ENCODE results near the gene REXO1. TPM values are rescaled to one million over a fixed set of nuclear protein-coding genes. Genes with fewer than 3 reads are reported as not detected.

The REXO1 gene
- total and polyA plus RNA-seq, 2 donors from 2014 or later: 12.1 to 36.8 TPM

- no peaks in the 10 kb centered on the region for H3K36me3 ChIP-seq (ENCODE audit: control insufficient read depth in 2 of 3, insufficient read depth in 3 of 3, low read length in 3 of 3)
- H3K4me3 ChIP-seq (ENCODE audit: low read length in 3 of 3): peak overlapping the region in 2 of 3 donors; percentile 50 to 69
- peaks cover 0 to 29% (median 16%) of the 10 kb centered on the region in 3 donors for H3K4me1 ChIP-seq (ENCODE audit: control insufficient read depth in 2 of 3, insufficient read depth in 2 of 3, low read depth in 1 of 3, low read length in 3 of 3)
- peak overlapping the region in 2 of 3 donors; percentile 6 to 46 for H3K9ac ChIP-seq (ENCODE audit: low read length in 3 of 3)
- no peaks in the 10 kb centered on the region for H3K27me3 ChIP-seq (ENCODE audit: control insufficient read depth, insufficient read depth, low read length)
- DNase-seq (peak in 2 of 5 donors; percentile 70 to 86), FAIRE-seq (no peak)
- TF ChIP-seq CTCF (IDR thresholded peaks at IDR 0.05; ENCODE audit: borderline replicate concordance, extremely low read depth, insufficient read depth): no peak
- intact Hi-C loops (cut with DNase I): no loop called here
- H3K9me3 ChIP-seq (ENCODE audit: control insufficient read depth in 2 of 3, insufficient read depth in 1 of 3, low read length in 3 of 3): no peaks in the 10 kb centered on the region
- H3K27ac ChIP-seq (ENCODE audit: low read depth in 2 of 2, low read length in 2 of 2): peak overlapping the region in 1 of 2 donors; percentile 51
Measured at GRCh38 chr19:1862068-1862423, 13.8 kb upstream of the REXO1 start.

- no peak for TF ChIP-seq CTCF (IDR thresholded peaks at IDR 0.05; ENCODE audit: borderline replicate concordance, extremely low read depth, insufficient read depth)
- Histone ChIP-seq H3K27ac (ENCODE audit: low read depth in 2 of 2, low read length in 2 of 2) (peak overlapping the region in 1 of 2 donors; percentile 51), H3K4me3 (ENCODE audit: low read length in 3 of 3) (peak overlapping the region in 2 of 3 donors; percentile 50 to 69), H3K4me1 (ENCODE audit: control insufficient read depth in 2 of 3, insufficient read depth in 2 of 3, low read depth in 1 of 3, low read length in 3 of 3) (peaks cover 0 to 31% (median 16%) of the 10 kb centered on the region in 3 donors), H3K9ac (ENCODE audit: low read length in 3 of 3) (peak overlapping the region in 2 of 3 donors; percentile 6 to 46), H3K27me3 (ENCODE audit: control insufficient read depth, insufficient read depth, low read length) (no peaks in the 10 kb centered on the region), H3K36me3 (ENCODE audit: control insufficient read depth in 2 of 3, insufficient read depth in 3 of 3, low read length in 3 of 3) (no peaks in the 10 kb centered on the region), H3K9me3 (ENCODE audit: control insufficient read depth in 2 of 3, insufficient read depth in 1 of 3, low read length in 3 of 3) (no peaks in the 10 kb centered on the region)
- intact Hi-C loops (cut with DNase I): no loop called here
- DNase-seq: peak in 2 of 5 donors; percentile 42 to 85
- no peak for FAIRE-seq
Measured at GRCh38 chr19:1861599-1862031, 13.3 kb upstream of the REXO1 start.

GRCh38 chr19:1860821-1861598 lies 12.7 kb upstream of the REXO1 start:
- Histone ChIP-seq H3K27me3 (ENCODE audit: control insufficient read depth, insufficient read depth, low read length) (no peaks in the 10 kb centered on the region), H3K4me3 (ENCODE audit: low read length in 3 of 3) (peak overlapping the region in 1 of 3 donors; percentile 1), H3K36me3 (ENCODE audit: control insufficient read depth in 2 of 3, insufficient read depth in 3 of 3, low read length in 3 of 3) (no peaks in the 10 kb centered on the region), H3K9ac (ENCODE audit: low read length in 3 of 3) (no peak overlapping the region), H3K27ac (ENCODE audit: low read depth in 2 of 2, low read length in 2 of 2) (no peak overlapping the region), H3K9me3 (ENCODE audit: control insufficient read depth in 2 of 3, insufficient read depth in 1 of 3, low read length in 3 of 3) (no peaks in the 10 kb centered on the region), H3K4me1 (ENCODE audit: control insufficient read depth in 2 of 3, insufficient read depth in 2 of 3, low read depth in 1 of 3, low read length in 3 of 3) (peaks cover 0 to 34% (median 16%) of the 10 kb centered on the region in 3 donors)
- intact Hi-C loops (cut with DNase I): no loop called here
- peak in 1 of 5 donors; percentile 29 for DNase-seq
- no peak for FAIRE-seq
- no peak for TF ChIP-seq CTCF (IDR thresholded peaks at IDR 0.05; ENCODE audit: borderline replicate concordance, extremely low read depth, insufficient read depth)
